IMR-90 (cell line): ENCODE measurements around the gene SLAMF7. TPM values are rescaled to one million over a fixed set of nuclear protein-coding genes. Genes with fewer than 3 reads are reported as not detected.

Source experiments
- ATAC-seq: fragments of 200-7000 bp; cut with Tn5 transposase; 2 replicates; pipeline ENCODE4 v1.9.1; 2020; ENCODE audit warnings: low read depth, mild to moderate bottlenecking, moderate library complexity
- BruUV-seq: library from RNA; stranded (reverse); fragments of 400-500 nt; replicated peaks from 2 replicates; lab custom pipeline; 2021; lab: Mats Ljungman, UMichigan
- CTCF ChIA-PET: fragments of 300-600 bp; formaldehyde crosslinking; extraction: SDS; loops from one replicate; lab custom pipeline; 2021; ENCODE audit warnings: antibody characterized with exemption; lab: Yijun Ruan, JAX
- POLR2A ChIA-PET: fragments of 300-600 bp; sonication (Branson Sonifier 250); formaldehyde crosslinking; loops from one replicate; lab custom pipeline; 2022; ENCODE audit warnings: antibody characterized with exemption; ENCODE audit not compliant: unreplicated experiment; lab: Charles Lee
- DNase-seq: peaks from one replicate; pipeline ENCODE4 v3.0.0; 2013
- H2AFZ ChIP-seq: replicated peaks from 2 replicates; pipeline ENCODE3; 2013; ENCODE audit warnings: low read length, mild to moderate bottlenecking; ENCODE audit not compliant: poor library complexity
- H2AK5ac ChIP-seq: 2 replicates; pipeline ENCODE4 v1.6.1; 2013; ENCODE audit warnings: low read depth, low read length, inconsistent platforms
- H2AK9ac ChIP-seq: replicated peaks from 2 replicates; pipeline ENCODE3; 2013; ENCODE audit warnings: mild to moderate bottlenecking, low read depth, low read length, moderate library complexity; ENCODE audit not compliant: poor library complexity
- H2BK120ac ChIP-seq: 2 replicates; pipeline ENCODE4 v1.6.1; 2013; ENCODE audit warnings: low read depth, low read length, inconsistent platforms
- H2BK15ac ChIP-seq: 3 replicates; pipeline ENCODE4 v1.6.1; 2013; ENCODE audit warnings: low read depth, low read length, inconsistent platforms
- H2BK20ac ChIP-seq: 2 replicates; pipeline ENCODE4 v1.6.1; 2013; ENCODE audit warnings: low read depth, mild to moderate bottlenecking, inconsistent platforms, low read length, moderate library complexity
- H2BK5ac ChIP-seq: 2 replicates; pipeline ENCODE4 v1.6.1; 2013; ENCODE audit warnings: mild to moderate bottlenecking, low read depth, low read length, inconsistent platforms; ENCODE audit not compliant: poor library complexity, severe bottlenecking
- H3K14ac ChIP-seq: replicated peaks from 2 replicates; pipeline ENCODE4 v1.6.1; 2013; ENCODE audit warnings: low read depth, low read length, inconsistent platforms
- H3K18ac ChIP-seq: 2 replicates; pipeline ENCODE4 v1.6.1; 2013; ENCODE audit warnings: low read depth, low read length, control low read depth
- H3K23ac ChIP-seq: 2 replicates; pipeline ENCODE4 v1.6.1; 2013; ENCODE audit warnings: low read depth, low read length, inconsistent platforms
- H3K27ac ChIP-seq: 2 replicates; pipeline ENCODE4 v1.5.1; 2013; ENCODE audit warnings: mild to moderate bottlenecking, control low read depth, low read length; ENCODE audit not compliant: insufficient read depth
- H3K27me3 ChIP-seq: 2 replicates; pipeline ENCODE4 v1.6.1; 2013; ENCODE audit warnings: low read length; ENCODE audit not compliant: control insufficient read depth, insufficient read depth
- H3K36me3 ChIP-seq: 2 replicates; pipeline ENCODE4 v1.6.1; 2013; ENCODE audit warnings: low read length, mixed read lengths; ENCODE audit not compliant: control insufficient read depth, insufficient read depth
- H3K4ac ChIP-seq: 2 replicates; pipeline ENCODE4 v1.6.1; 2013; ENCODE audit warnings: low read depth, low read length, inconsistent platforms
- H3K4me1 ChIP-seq: 2 replicates; pipeline ENCODE4 v1.6.1; 2013; ENCODE audit warnings: low read length, mixed read lengths; ENCODE audit not compliant: control insufficient read depth, insufficient read depth
- H3K4me2 ChIP-seq: 2 replicates; pipeline ENCODE4 v1.6.1; 2013; ENCODE audit warnings: low read depth, mild to moderate bottlenecking, control low read depth, low read length, moderate library complexity
- H3K4me3 ChIP-seq: 2 replicates; pipeline ENCODE4 v1.5.1; 2013; ENCODE audit warnings: low read depth, mild to moderate bottlenecking, control low read depth, low read length, moderate library complexity; ENCODE audit not compliant: insufficient read depth
- H3K56ac ChIP-seq: 2 replicates; pipeline ENCODE4 v1.6.1; 2013; ENCODE audit warnings: low read length, inconsistent platforms; ENCODE audit not compliant: insufficient read depth; ENCODE audit errors: extremely low read depth
- H3K79me1 ChIP-seq, 2 experiments: 2 replicates each; pipeline ENCODE4 v1.6.1; 2013; ENCODE audit warnings: low read length in 2 of 2, inconsistent platforms in 1 of 2, low read depth in 1 of 2
- H3K9ac ChIP-seq: 2 replicates; pipeline ENCODE4 v1.6.1; 2013; ENCODE audit warnings: low read depth, low read length, control low read depth
- H3K9me1 ChIP-seq: 2 replicates; pipeline ENCODE4 v1.6.1; 2013; ENCODE audit warnings: low read length, inconsistent platforms; ENCODE audit not compliant: insufficient read depth
- H3K9me3 ChIP-seq: 2 replicates; pipeline ENCODE4 v1.6.1; 2013; ENCODE audit warnings: low read length; ENCODE audit not compliant: control insufficient read depth, insufficient read depth
- H4K20me1 ChIP-seq: 2 replicates; pipeline ENCODE4 v1.6.1; 2013; ENCODE audit warnings: low read length, inconsistent platforms; ENCODE audit not compliant: insufficient read depth
- H4K5ac ChIP-seq: 2 replicates; pipeline ENCODE4 v1.6.1; 2013; ENCODE audit warnings: mild to moderate bottlenecking, low read depth, low read length, control low read depth
- H4K8ac ChIP-seq, 2 experiments: 2 replicates each; pipeline ENCODE4 v1.6.1; 2013; ENCODE audit warnings: low read depth in 2 of 2, low read length in 2 of 2, control low read depth in 1 of 2, inconsistent platforms in 1 of 2
- H4K91ac ChIP-seq: 2 replicates; pipeline ENCODE4 v1.6.1; 2013; ENCODE audit warnings: low read depth, low read length, inconsistent platforms; ENCODE audit not compliant: insufficient read depth
- BHLHE40 ChIP-seq: fragments of 150-350 bp; IDR thresholded peaks from 2 replicates; pipeline ENCODE4 v1.6.1; 2016; ENCODE audit warnings: mild to moderate bottlenecking, low read depth, low read length
- CEBPB ChIP-seq: IDR thresholded peaks from 2 replicates; pipeline ENCODE4 v1.6.1; 2012; ENCODE audit warnings: low read depth, low read length, improper control_type of control experiment
- CHD1 ChIP-seq: IDR thresholded peaks from 2 replicates; pipeline ENCODE4 v1.6.1; 2012; ENCODE audit warnings: low read depth, low read length, improper control_type of control experiment
- CTCF ChIP-seq: conservative IDR thresholded peaks from 2 replicates; pipeline ENCODE4 v1.5.1; 2012; ENCODE audit warnings: mild to moderate bottlenecking, low read depth, low read length, improper control_type of control experiment
- ELK1 ChIP-seq: fragments of 150-350 bp; IDR thresholded peaks from 2 replicates; pipeline ENCODE4 v1.6.1; 2016; ENCODE audit warnings: low read depth, mild to moderate bottlenecking, low read length, moderate library complexity, borderline replicate concordance
- FOS ChIP-seq: fragments of 150-350 bp; IDR thresholded peaks from 2 replicates; pipeline ENCODE4 v1.6.1; 2016; ENCODE audit warnings: low read depth, low read length
- MAFK ChIP-seq: IDR thresholded peaks from 2 replicates; pipeline ENCODE4 v1.6.1; 2012; ENCODE audit warnings: low read depth, low read length, improper control_type of control experiment
- MAZ ChIP-seq: IDR thresholded peaks from 2 replicates; pipeline ENCODE4 v1.6.1; 2012; ENCODE audit warnings: low read depth, mild to moderate bottlenecking, low read length, improper control_type of control experiment, moderate library complexity, borderline replicate concordance
- MXI1 ChIP-seq: IDR thresholded peaks from 2 replicates; pipeline ENCODE4 v1.6.1; 2012; ENCODE audit warnings: low read depth, mild to moderate bottlenecking, low read length, moderate library complexity, borderline replicate concordance
- NFE2L2 ChIP-seq: fragments of 150-350 bp; IDR thresholded peaks from 2 replicates; pipeline ENCODE4 v1.6.1; 2016; ENCODE audit warnings: low read depth, mild to moderate bottlenecking, low read length
- POLR2A ChIP-seq: IDR thresholded peaks from 2 replicates; pipeline ENCODE4 v1.6.1; 2012; ENCODE audit warnings: mild to moderate bottlenecking, low read depth, low read length
- RAD21 ChIP-seq: IDR thresholded peaks from 2 replicates; pipeline ENCODE4 v1.6.1; 2012; ENCODE audit warnings: low read length, improper control_type of control experiment
- RCOR1 ChIP-seq: IDR thresholded peaks from 2 replicates; pipeline ENCODE4 v1.6.1; 2012; ENCODE audit warnings: mild to moderate bottlenecking, low read length, improper control_type of control experiment; ENCODE audit not compliant: insufficient replicate concordance
- RFX5 ChIP-seq: IDR thresholded peaks from 2 replicates; pipeline ENCODE4 v1.8.0; 2012; ENCODE audit warnings: low read depth, mild to moderate bottlenecking, low read length, moderate library complexity
- SMC3 ChIP-seq: fragments of 150-350 bp; IDR thresholded peaks from 2 replicates; pipeline ENCODE4 v1.6.1; 2016; ENCODE audit warnings: low read depth, mild to moderate bottlenecking, antibody characterized with exemption, low read length, moderate library complexity
- USF2 ChIP-seq: fragments of 150-350 bp; IDR thresholded peaks from 2 replicates; pipeline ENCODE4 v1.6.1; 2017; ENCODE audit warnings: mild to moderate bottlenecking, antibody characterized with exemption, low read length, low read depth
- WGBS, 2 experiments: methylation state at CpG; one replicate each; pipeline versions ENCODE4 v1.1.5 to v1.1.7; 2013; ENCODE audit warnings: missing lambda C conversion rate in 2 of 2; ENCODE audit not compliant: insufficient read length in 1 of 2; ENCODE audit errors: extremely low coverage in 2 of 2; 5-methylcytosine and 5-hydroxymethylcytosine counted together
- dilution Hi-C: fragments of 300-500 bp; cut with HindIII; formaldehyde crosslinking; loops from one replicate; pipeline ENCODE4 v1.14.3; 2018; ENCODE audit warnings: low sequenced_read_pairs; ENCODE audit not compliant: unreplicated experiment
- in situ Hi-C: fragments of 300-500 bp; cut with MboI; formaldehyde crosslinking; loops from 3 replicates; pipeline ENCODE4 v1.14.3; 2019; ENCODE audit warnings: low sequenced_read_pairs, inconsistent platforms, mixed read lengths
- intact Hi-C: fragments of 100-400 bp; cut with micrococcal nuclease; formaldehyde crosslinking; loops from 2 replicates; pipeline ENCODE4 v1.10.0; 2022
- polyA plus RNA-seq, 3 experiments: library from polyadenylated mRNA; depleted of rRNA; stranded (reverse); fragments of >200 nt; gene quantifications; 2 replicates each; pipeline ENCODE4 v1.2.3, GENCODE V29; 2012; ENCODE audit warnings: low replicate concordance in 1 of 3
- total RNA-seq: library from RNA; depleted of rRNA; stranded (reverse); fragments of >200 nt; gene quantifications from 2 replicates; pipeline ENCODE4 v1.2.3, GENCODE V29; 2012

Gene SLAMF7
- total and polyA plus RNA-seq, 2 of the 4 experiments (the other 2 are of a cell fraction): not detected

- H4K5ac ChIP-seq: no peak overlapping the region
- no peak overlapping the region for H3K9ac ChIP-seq
- H3K4me2 ChIP-seq: no peak overlapping the region
- no peaks in the 10 kb centered on the region for H3K4me1 ChIP-seq
- no CpG with 5 or more reads among the region's 5 CpGs for WGBS, 2 experiments
- BruUV-seq: no TSS peak
- no peak overlapping the region for H3K23ac ChIP-seq
- H2BK120ac ChIP-seq: no peak overlapping the region
- no peaks in the 10 kb centered on the region for H3K27me3 ChIP-seq
- no peak for ATAC-seq
- no peak overlapping the region for H3K4me3 ChIP-seq
- H2AK5ac ChIP-seq: no peak overlapping the region
- DNase-seq: no peak
- H3K4ac ChIP-seq: no peak overlapping the region
- no peak overlapping the region for H2AFZ ChIP-seq
- ChIA-PET POLR2A (no interaction called here), CTCF (no interaction called here)
- H4K20me1 ChIP-seq: no peaks in the 10 kb centered on the region
- intact Hi-C loops: no loop called here
- H3K56ac ChIP-seq: no peak overlapping the region
- no peak overlapping the region for H3K14ac ChIP-seq
- H3K79me1 ChIP-seq: no peaks in the 10 kb centered on the region
- H3K9me3 ChIP-seq: no peaks in the 10 kb centered on the region
- H3K18ac ChIP-seq: no peak overlapping the region
- no peaks in the 10 kb centered on the region for H3K9me1 ChIP-seq
- in situ Hi-C loops: no loop called here
- no peak overlapping the region for H4K8ac ChIP-seq
- no peak overlapping the region for H2BK5ac ChIP-seq
- no peak overlapping the region for H2BK15ac ChIP-seq
- dilution Hi-C loops: no loop called here
- H2AK9ac ChIP-seq: no peak overlapping the region
- TF ChIP-seq SMC3 (no peak), FOS (no peak), POLR2A (no peak), RCOR1 (no peak), NFE2L2 (no peak), MAFK (no peak), MXI1 (no peak), MAZ (no peak), ELK1 (no peak), USF2 (no peak), RAD21 (no peak), BHLHE40 (no peak), CEBPB (no peak), RFX5 (no peak), CHD1 (no peak), CTCF (no peak)
- H3K36me3 ChIP-seq: no peaks in the 10 kb centered on the region
- no peak overlapping the region for H3K27ac ChIP-seq
- H2BK20ac ChIP-seq: no peak overlapping the region
- no peak overlapping the region for H4K91ac ChIP-seq
Measured at GRCh38 chr1:160752924-160753323, 13.9 kb downstream of the SLAMF7 start.
